ENCODE data around the gene DMD.

DNA sequence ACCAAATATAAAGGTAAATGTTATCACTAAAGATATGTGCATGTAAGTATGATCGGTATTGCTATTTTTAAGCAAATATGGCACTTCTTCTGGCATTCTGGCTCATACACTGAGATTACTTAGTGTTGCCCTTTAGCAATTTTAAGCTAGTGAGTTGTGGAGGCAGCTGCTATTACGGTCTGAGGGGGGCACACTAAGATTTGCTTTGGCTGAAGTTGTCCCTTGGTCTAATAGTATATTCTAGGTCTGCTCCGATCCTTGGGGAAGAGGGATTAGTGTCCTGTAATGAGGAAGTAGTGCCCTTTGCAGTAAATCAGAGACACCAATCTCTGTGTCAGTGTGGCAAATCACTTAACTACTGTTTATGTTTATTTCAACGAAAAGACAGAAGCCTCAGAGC lies 1943.0 kb downstream of the DMD start:
- TF ChIP-seq, protein P1, sequence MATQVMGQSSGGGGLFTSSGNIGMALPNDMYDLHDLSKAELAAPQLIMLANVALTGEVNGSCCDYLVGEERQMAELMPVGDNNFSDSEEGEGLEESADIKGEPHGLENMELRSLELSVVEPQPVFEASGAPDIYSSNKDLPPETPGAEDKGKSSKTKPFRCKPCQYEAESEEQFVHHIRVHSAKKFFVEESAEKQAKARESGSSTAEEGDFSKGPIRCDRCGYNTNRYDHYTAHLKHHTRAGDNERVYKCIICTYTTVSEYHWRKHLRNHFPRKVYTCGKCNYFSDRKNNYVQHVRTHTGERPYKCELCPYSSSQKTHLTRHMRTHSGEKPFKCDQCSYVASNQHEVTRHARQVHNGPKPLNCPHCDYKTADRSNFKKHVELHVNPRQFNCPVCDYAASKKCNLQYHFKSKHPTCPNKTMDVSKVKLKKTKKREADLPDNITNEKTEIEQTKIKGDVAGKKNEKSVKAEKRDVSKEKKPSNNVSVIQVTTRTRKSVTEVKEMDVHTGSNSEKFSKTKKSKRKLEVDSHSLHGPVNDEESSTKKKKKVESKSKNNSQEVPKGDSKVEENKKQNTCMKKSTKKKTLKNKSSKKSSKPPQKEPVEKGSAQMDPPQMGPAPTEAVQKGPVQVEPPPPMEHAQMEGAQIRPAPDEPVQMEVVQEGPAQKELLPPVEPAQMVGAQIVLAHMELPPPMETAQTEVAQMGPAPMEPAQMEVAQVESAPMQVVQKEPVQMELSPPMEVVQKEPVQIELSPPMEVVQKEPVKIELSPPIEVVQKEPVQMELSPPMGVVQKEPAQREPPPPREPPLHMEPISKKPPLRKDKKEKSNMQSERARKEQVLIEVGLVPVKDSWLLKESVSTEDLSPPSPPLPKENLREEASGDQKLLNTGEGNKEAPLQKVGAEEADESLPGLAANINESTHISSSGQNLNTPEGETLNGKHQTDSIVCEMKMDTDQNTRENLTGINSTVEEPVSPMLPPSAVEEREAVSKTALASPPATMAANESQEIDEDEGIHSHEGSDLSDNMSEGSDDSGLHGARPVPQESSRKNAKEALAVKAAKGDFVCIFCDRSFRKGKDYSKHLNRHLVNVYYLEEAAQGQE (IDR thresholded peaks at IDR 0.05; ENCODE audit: insufficient read depth in 1 of 2, low read depth in 2 of 2, low read length in 1 of 2): no peak
- TF ChIP-seq, protein P2, sequence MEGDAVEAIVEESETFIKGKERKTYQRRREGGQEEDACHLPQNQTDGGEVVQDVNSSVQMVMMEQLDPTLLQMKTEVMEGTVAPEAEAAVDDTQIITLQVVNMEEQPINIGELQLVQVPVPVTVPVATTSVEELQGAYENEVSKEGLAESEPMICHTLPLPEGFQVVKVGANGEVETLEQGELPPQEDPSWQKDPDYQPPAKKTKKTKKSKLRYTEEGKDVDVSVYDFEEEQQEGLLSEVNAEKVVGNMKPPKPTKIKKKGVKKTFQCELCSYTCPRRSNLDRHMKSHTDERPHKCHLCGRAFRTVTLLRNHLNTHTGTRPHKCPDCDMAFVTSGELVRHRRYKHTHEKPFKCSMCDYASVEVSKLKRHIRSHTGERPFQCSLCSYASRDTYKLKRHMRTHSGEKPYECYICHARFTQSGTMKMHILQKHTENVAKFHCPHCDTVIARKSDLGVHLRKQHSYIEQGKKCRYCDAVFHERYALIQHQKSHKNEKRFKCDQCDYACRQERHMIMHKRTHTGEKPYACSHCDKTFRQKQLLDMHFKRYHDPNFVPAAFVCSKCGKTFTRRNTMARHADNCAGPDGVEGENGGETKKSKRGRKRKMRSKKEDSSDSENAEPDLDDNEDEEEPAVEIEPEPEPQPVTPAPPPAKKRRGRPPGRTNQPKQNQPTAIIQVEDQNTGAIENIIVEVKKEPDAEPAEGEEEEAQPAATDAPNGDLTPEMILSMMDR (IDR thresholded peaks at IDR 0.05): no peak; the same call in 1 of the 2 replicates

All from Panc1 (cell line).